ENCODE results near the gene RAB10.
"Not testable (repeated sequence)": the region's sequence is repeated elsewhere in the genome, so short reads cannot be mapped to it uniquely, and the experiment has no call there.

Gene RAB10

DNA sequence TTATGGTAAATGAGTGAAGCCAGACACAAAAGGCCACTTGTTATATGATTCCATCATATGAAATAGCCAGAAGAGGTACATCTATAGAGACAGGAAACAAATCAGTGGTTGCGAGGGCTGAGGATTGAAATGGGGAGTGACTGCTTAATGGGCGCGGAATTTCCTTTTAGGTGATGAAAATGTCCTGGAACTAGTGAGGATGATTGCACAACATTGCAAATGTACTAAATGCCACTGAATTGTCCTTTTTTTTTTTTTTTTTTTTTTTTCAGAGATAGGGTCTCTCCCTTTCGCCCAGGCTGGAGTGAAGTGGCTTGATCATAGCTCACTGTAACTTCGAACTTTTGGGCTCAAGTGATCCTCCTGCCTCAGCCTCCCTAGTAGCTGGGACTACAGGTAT lies 123.7 kb downstream of the RAB10 start:
- DNase-seq (ENCODE audit: low spot score), result no peak

DNA sequence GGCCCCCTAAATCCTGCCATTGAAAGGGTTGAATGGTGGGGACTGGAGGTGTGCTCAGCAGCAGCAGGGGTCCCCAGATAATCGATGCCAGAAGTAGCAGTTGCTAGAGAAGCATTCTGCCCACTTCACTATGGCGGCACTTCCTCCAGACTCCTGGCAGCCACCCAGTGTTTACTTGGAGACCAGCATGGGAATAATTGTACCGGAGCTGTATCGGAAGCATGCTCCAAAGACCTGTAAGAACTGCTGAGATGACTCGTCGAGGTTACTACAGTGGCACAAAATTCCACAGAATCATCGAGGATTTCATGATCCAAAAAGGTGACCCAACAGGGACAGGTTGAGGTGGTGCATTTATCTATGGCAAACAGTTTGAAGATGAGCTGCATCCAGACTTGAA lies 128.0 kb downstream of the RAB10 start:
- no peak for DNase-seq (ENCODE audit: low spot score)

DNA sequence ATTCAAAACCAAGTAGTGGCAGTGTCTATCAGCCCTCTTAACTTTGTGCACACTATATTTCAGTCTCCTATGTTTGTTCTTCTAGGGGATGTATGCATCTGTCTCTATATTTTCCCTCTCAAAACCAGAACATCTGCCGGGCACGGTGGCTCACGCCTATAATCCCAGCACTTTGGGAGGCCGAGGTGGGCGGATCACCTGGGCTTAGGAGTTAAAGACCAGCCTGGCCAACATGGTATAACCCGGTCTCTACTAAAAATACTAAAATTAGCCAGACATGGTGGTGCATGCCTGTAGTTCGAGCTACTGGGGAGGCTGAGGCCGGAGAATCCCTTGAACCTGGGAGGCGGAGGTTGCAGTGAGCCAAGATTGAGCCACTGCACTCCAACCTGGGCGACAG lies 129.1 kb downstream of the RAB10 start:
- DNase-seq (ENCODE audit: low spot score), result no peak

- DNase-seq (ENCODE audit: low spot score), result no peak
Measured at GRCh38 chr2:26164231-26164630, 130.3 kb downstream of the RAB10 start.

DNA sequence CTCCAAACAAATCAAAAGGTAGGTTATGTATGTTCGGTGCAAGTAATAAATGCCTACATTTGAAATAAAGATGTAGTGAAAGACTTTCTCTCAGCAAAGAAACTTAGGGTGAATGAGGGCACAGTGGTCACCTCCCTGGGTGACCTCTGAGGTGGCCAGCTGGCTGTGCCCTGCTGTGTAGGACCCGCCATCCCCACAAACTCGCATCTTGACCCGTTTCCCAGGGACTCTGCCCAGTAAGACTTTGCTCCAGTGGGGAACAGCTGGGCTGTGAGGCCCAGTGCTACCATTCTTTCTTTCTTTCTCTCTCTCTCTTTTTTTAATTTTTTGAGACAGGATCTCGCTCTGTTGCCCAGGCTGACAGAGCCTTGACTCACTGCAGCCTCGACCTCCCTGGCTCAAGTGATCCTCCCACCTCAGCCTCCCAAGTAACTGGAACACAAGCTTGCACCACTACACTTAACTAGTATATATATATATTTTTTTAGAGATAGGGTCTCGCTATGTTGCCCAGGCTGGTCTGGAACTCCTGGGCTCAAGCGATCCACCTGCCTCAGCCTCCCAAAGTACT lies 130.8 kb downstream of the RAB10 start:
- no peak for DNase-seq (ENCODE audit: low spot score)

- DNase-seq (ENCODE audit: low spot score), result no peak
Measured at GRCh38 chr2:26165403-26165802, 131.5 kb downstream of the RAB10 start.

- DNase-seq (ENCODE audit: low spot score), result not testable (repeated sequence)
Measured at GRCh38 chr2:26166541-26166940, 132.7 kb downstream of the RAB10 start.

DNA sequence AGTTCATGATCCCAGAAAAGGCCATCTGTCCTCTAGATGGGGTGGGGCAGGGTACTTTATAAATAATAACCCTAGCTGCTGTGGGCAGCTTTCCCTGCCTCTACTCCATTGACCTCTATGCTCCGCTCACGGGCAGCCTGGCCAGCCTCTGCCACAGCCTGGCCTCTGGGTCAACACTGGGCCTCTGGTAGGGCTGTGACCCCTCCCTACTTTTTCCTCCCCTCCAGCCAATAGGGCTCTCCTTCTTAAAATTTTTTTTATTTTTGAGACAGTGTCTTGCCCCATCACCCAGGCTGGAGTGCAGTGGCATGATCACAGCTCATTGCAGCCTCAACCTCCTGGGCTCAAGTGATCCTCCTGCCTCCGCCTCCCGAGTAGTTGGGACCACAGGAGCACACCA lies 134.9 kb downstream of the RAB10 start:
- no peak for DNase-seq (ENCODE audit: low spot score)

GRCh38 chr2:26169226-26169625 lies 135.3 kb downstream of the RAB10 start:
- DNase-seq (ENCODE audit: low spot score), result no peak

- DNase-seq (ENCODE audit: low spot score), result no peak
Measured at GRCh38 chr2:26169681-26170414, 136.0 kb downstream of the RAB10 start.

- no peak for DNase-seq (ENCODE audit: low spot score)
Measured at GRCh38 chr2:26170795-26171194, 136.9 kb downstream of the RAB10 start.

DNA sequence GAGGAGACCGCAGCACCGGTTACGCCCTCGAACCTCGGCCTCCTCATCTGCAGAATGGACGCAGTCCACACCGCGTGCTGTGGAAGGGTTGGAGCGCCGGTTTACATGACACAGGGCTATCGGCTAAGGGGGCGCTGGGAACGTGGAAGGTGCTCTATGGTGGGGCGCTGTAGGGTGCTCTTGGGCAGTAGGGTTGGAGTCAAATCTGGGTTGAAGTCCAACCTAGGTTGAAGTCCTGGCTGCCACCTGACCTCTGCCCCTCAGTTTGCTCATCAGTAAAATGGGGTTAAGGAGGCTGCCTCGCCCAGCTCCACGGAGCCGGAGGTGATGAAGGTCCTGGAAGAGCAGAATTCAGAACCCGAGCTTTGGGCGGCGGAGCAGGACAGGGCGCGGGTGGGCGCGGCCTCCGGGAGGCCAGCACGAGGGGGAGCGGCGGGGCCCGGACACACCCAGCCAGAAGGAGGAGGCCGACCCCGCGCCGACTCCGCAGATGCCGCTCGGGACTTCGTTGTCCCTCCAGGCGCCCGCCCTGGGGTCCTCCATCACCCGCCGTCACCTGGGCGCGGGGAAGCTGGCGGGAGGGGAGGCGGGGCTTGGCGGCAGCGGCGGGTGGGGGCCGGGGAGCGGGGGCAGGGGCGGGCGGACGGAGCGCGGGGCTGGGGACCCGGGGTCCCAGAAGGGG lies 138.4 kb downstream of the RAB10 start:
- DNase-seq (ENCODE audit: low spot score), result no peak

DNA sequence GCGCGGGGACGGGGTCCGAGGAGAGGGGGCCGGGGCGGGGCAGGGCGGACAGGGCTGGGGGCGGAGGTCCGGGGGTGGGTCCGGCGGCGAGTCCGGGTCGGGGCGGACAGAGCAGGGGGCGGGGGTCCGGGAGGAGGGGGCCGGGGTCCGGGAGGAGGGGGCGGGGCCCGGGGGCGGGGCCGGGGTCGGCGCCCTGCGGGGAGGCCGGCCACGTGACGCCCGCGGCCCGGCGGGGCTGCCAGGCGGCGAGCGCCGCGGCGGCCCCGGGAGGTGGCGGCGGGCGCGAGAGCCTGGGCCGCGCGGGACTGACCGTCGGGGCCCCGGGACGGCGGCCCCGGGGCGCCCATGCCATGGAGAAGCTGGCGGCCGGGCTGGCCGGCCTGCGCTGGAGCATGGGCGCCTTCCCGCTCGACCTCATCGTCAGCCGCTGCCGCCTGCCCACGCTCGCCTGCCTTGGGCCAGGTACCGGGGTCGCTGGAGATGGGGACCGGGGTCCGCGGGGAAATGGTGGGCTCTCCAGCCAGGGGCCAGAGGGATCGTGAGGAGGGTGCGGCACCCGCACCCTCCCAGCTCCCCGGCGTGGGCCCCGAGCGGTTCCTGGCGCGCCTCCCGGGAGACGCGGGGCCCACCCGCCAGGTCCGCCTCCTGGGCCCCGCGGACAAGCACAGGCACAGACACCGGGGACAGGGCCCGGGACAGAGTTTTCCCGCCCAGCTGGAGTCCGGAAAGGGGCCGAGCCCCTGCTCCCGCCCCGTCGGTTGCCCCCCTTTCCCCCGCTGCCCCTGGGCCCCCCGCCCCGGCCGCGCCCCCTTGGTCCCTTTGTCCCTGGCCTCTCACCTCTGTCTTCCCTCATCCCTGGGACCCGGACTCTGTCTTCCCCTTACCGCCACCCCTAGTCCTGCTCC lies 139.2 kb downstream of the RAB10 start, which contains the start of gene GAREM2:
TSS of gene GAREM2 (plus strand) at position 218 of the 905 bp plus-strand sequence. CDS start at position 351, 133 bp downstream.
- DNase-seq (ENCODE audit: low spot score), result no peak

- no peak for DNase-seq (ENCODE audit: low spot score)
Measured at GRCh38 chr2:26173776-26174482, 140.0 kb downstream of the RAB10 start.

- no peak for DNase-seq (ENCODE audit: low spot score)
Measured at GRCh38 chr2:26174691-26175465, 141.0 kb downstream of the RAB10 start.

GRCh38 chr2:26175466-26176278 lies 141.8 kb downstream of the RAB10 start:
- DNase-seq (ENCODE audit: low spot score), result no peak

DNA sequence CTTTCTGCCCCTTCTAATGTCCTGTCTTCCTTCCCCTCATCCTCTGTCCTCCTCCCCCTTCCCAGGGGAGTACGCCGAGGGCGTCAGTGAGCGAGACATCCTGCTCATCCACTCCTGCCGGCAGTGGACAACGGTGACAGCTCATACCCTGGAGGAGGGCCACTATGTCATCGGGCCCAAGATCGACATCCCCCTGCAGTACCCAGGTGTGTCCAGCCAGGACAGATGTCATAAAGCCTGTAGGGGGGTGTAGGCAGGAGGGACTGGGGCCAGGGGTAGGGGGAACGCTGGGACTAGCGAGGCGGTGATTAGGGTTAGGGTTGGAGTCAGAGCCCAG lies 142.4 kb downstream of the RAB10 start:
- DNase-seq (ENCODE audit: low spot score), result no peak

DNA sequence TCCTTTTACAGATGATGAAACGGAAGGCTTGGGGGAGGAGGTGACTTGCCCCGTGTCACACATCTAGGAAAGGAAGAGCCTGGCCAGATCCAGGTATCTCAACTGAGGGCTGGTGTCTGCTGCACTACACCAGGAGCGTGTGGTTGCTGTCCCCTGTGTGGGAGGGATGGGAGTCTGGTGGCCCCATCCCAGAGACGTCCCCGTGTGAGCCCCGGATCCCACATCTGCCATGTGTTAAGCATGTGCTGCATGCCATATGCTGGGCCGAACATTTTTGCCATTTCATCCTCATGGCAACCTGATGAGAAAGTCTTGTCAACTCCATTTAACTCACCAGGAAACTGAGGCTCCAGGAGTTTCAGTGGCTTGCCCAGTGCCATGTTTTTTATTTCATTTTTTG lies 143.2 kb downstream of the RAB10 start:
- no peak for DNase-seq (ENCODE audit: low spot score)

DNA sequence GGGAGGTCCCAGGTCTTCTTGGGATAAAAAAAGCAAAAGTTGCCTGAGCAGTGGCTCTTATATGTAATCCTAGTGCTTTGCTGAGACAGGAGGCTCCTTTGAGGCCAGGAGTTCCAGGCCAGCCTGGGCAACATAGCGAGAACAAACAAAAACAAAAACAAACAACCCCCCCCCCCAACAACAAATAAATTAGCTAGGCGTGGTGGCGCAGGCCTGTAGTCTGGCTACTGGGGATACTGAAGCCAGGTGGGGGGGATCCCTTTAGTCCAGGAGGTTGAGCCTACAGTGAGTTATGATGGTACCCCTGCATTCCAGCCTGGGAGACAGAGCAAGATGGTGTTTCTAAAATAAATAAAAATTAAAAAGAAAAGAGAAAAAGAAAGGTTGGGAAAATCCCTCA lies 144.4 kb downstream of the RAB10 start:
- no peak for DNase-seq (ENCODE audit: low spot score)
